NCI-H345 treated with DMSO at 0.1 percent for 48 hours (cell line): ENCODE data around the gene SEC14L6.

Experiments
- DNase-seq: peaks from one replicate; lab custom pipeline; 2025; ENCODE audit not compliant: unreplicated experiment; lab: John Stamatoyannopoulos, UW

SEC14L6 gene

GRCh38 chr22:30538280-30538679 is 8.3 kb downstream of the SEC14L6 start:
- DNase-seq = no peak

DNA sequence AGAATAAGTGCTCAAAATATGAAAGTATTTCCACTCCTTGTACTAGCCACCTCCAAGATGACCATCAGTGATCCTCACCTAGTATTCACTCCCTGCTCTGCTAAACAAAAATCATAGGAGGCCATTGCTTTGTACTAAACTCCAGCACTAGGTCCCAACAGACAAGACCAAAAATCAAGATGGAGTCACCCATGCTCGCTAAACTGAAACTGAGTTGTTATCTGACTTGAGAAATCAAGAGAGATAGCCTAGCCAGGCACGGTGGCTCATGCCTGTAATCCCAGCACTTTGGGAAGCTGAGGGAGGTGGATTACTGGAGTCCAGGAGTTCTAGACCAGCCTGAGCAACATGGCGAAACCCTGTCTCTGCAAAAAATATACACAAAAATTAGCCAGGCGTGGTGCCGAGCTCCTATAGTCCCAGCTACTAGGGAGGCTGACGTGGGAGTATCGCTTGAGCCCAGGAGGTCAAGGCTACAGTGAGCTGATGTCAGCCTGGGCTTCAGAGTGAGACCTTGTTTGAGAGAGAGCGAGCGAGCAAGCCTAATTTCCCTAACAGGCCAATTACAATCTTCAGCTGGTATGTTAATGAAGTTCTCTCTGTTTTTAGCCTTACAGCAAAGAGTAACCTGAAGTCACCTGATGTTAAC is 9.3 kb downstream of the SEC14L6 start:
- DNase-seq = no peak

DNA sequence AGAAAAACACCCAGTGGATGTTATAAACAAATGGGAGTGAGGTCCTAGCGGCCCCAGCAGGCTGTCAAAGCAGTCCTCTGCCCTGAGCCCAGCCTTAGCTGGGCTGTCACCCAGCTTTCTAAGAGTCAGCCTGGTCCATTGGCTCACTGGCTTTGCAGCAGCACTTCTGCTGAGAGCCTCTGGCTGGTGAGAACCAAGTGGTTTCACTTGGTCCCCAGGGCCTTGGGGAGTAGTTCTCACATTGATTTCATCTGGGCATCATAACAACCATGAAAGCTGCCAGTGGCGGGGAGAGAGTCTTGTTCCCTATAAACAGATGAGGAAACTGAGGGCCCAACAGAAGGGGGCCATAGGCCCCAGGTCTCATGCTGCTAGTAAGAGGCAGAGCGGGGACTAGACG is 11.4 kb downstream of the SEC14L6 start:
- DNase-seq = no peak

- no peak for DNase-seq
These were observed 14.6 kb downstream of the SEC14L6 start for GRCh38 chr22:30531651-30532608.

GRCh38 chr22:30526656-30527055 is 19.9 kb downstream of the SEC14L6 start:
- no peak for DNase-seq

DNA sequence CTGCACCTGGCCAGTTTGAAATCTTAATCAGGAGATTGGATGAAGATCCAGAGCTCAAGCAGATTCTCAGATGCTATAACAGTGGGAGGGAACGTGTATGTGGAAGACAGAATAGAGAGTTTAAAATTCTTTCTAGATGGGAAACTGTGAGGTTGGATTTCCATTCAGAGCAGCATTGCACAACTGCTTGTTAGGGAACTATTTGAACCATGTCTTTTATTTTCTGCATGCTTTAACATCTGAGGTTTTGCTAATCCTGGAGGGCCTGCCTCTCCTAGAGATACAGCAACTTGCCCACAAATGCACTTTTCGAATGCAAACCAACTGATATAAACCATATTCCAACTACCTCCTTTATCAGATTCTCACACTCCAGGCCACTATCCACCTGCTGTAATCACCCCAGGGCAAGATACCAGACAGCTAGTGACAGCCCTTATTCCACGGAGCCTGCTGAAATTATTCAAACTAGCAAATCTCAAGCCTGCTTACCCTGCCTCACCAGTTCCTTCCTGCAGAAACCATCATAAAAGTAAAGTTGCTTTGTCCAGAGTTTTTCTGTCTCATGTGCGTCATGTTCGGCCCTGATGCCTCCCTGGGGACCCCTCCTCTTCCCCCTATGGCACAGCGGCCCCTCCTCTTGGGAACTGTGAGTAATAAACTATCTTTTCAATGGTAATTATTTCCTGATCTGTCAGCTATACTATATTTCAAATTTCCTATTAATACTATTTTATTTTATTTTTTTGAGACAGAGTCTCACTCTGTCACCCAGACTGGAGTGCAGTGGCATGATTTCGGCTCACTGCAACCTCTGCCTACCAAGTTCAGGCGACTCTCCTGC is 22.7 kb downstream of the SEC14L6 start:
- DNase-seq = no peak

DNA sequence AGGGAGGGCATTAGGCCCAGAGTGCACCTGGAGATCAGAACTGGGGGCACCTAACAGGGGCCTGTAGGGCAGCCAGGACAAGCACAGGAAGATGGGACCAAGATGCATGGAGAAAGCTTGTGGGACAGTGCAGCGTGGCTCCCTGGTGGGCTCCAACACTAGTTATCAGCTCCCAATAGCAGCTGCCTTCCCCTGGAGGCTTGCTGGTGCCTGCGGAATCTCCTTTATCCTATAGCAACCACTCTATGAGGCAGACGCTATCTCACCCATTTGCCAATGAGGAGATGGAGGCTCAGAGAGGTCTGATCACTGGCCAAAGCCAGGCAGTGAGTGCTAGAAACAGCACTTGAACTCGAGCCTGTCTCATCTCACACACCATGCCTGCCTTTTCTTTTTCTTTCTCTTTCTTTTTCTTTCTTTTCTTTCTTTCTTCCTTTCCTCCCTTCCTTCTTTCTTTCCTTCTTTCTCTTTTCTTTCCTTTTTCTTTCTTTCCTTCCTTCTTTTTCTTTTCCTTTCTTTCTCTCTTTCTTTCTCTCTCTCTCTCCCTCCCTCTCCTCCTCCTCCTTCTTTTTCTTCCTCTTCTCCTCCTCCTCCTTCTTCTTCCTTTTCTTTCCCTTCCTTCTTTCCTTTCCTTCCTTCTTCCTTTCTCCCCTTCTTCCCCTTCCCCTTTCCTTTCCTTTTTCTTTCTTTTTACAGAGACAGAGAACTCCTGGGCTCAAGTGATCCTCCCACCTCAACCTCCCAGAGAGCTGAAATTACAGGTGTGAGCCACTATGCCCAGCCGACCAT is 25.0 kb downstream of the SEC14L6 start:
- no peak for DNase-seq

DNA sequence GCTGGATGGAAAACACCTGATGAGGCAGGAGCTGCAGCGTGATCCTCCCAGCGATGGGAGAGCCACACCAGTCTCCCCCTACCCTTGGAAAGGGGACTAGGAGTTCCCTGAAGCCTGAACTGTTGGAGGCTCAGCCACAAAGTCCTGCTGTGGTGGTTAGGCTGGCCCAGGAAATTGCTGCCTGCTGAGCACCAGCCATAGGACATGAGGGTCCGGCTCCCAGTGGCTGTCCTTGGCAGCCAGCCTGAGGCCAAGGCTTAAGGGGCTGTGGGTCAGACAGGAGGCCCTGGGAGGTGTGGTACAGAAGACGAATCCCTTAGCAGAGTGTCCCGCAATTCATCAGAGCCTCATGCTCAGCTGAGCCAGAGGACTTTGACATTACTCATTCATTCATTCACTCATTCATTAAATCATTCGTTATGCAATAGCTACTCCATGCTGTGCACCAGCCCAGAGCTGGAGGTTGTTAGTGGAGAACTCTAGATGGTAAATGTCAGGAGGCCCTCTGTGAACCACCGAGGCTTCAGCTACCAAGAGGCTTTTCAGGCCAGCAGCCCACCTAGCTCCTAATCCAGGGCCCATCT is 26.6 kb downstream of the SEC14L6 start:
- DNase-seq = no peak

- DNase-seq = no peak
These were observed 29.8 kb downstream of the SEC14L6 start for GRCh38 chr22:30516731-30517130.

DNA sequence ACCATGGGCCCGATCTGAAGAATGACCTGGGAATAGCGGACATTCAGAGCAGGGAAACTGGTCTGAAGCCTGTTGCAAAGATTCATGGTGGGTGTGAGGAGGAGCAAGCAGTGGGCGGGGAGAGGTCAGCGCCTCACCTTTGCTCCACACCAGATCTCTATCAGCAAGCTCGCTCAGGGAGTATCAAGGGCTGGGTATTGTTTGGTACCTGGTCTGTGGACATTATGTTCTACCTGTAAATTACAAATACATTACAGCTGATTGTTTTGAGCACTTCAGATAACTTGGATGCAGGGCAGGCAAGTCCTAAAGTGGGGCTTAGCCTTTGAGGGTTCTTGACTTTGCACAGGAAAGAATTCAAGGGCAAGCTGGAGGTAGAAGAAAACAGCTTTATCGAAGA is 30.3 kb downstream of the SEC14L6 start:
- DNase-seq = no peak

GRCh38 chr22:30514252-30514651 is 32.3 kb downstream of the SEC14L6 start:
- no peak for DNase-seq

DNA sequence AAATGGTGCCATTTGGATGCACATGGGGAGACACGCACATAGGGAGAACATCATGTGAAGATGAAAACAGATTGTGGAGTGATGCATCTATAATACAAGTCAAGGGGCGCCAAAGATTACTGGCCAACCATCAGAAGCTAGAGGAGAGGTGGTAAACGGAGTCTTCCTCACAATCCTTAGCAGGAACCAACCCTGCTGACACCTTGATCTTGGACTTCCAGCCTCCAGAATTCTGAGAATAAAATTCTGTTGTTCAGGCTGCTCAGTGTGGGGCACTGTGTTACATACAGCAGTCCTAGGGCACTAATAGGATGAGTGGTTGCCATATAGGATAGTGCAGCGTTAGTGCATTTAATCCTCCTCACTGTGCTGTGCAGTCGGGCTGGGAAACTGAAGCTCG is 33.1 kb downstream of the SEC14L6 start:
- DNase-seq = no peak

- DNase-seq = no peak
These were observed 34.6 kb downstream of the SEC14L6 start for GRCh38 chr22:30511911-30512310.

- no peak for DNase-seq
These were observed 35.4 kb downstream of the SEC14L6 start for GRCh38 chr22:30511109-30511508.

GRCh38 chr22:30508216-30508615 is 38.3 kb downstream of the SEC14L6 start:
- DNase-seq = no peak

GRCh38 chr22:30507670-30508069 is 38.9 kb downstream of the SEC14L6 start:
- DNase-seq = no peak

DNA sequence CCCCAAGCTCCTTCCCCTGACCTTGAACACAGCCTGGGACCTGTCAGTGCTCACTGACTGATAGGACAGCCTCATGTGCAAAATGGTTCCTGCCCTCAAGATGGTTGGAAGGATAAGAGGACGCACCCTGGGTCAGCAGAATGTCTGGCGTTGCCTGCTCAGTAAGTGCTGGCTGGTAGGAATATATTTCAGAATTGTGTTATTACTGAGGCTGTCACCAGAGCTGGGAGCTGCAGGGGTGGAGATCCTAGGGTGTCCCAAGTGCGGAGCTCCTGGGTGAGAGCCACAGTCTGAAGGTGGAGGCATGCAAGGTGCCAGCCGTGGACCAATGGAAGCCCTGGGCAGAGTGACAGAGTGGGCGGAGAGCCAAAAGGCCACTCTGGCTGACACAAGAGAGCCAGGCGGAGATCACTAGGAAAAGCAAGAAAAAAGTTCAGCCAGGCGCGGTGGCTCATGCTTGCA is 40.0 kb downstream of the SEC14L6 start:
- no peak for DNase-seq

DNA sequence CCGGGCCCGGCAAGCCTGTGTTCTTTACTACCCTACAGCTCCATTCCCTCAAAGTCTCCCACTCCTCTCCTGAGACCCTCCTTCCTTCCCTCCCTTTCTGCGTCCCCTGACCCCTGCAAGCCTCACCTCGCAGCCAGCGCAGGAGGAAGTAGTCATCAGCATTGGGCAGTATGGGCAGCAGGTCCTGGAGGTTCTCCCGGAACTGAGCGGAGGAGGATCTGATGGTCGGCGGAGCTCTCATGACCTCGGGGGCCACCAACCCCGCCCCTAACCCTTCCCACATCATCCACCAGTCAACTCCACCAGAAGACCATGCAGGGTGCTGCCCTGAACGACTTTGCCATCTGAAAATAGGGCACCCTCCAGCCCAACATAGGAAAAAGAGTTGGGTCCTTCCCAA is 43.0 kb downstream of the SEC14L6 start:
- DNase-seq = no peak

GRCh38 chr22:30502911-30503310 is 43.6 kb downstream of the SEC14L6 start:
- no peak for DNase-seq

GRCh38 chr22:30502153-30502552 is 44.4 kb downstream of the SEC14L6 start:
- DNase-seq = no peak
